H1 (cell line): ENCODE measurements around the gene OLR1. TPM values are rescaled to one million over a fixed set of nuclear protein-coding genes. Genes with fewer than 3 reads are reported as not detected.

ENCODE experiments used
- HDAC6 ChIP-seq: IDR thresholded peaks from one replicate; pipeline ENCODE4 v1.7.1; 2012; ENCODE audit warnings: low read depth, mild to moderate bottlenecking, inconsistent platforms, low read length, moderate library complexity
- POLR2AphosphoS5 ChIP-seq: IDR thresholded peaks from 2 replicates; pipeline ENCODE4 v1.6.1; 2011; ENCODE audit warnings: low read depth, low read length
- RFX5 ChIP-seq: IDR thresholded peaks from 2 replicates; pipeline ENCODE4 v1.6.1; 2011; ENCODE audit warnings: low read depth, low read length, improper control_type of control experiment, borderline replicate concordance
- TCF12 ChIP-seq: IDR thresholded peaks from 2 replicates; pipeline ENCODE4 v1.6.1; 2011; ENCODE audit warnings: low read depth, mild to moderate bottlenecking, low read length
- polyA plus RNA-seq, 7 experiments: library from polyadenylated mRNA; depleted of rRNA in 3 of 7; stranded (reverse) in 5 of 7; unstranded in 2 of 7; fragments of >200 nt in 5 of 7; fragments of 200-250 nt in 2 of 7; gene quantifications; 1 replicate in 5 of 7; 2 replicates in 1 of 7; 4 replicates in 1 of 7; pipeline versions ENCODE4 v1.2.1 to v1.2.3, GENCODE V29; 2011 to 2013; ENCODE audit warnings: missing spikeins in 2 of 7, mixed read lengths in 2 of 7
- total RNA-seq: library from RNA; stranded (reverse); fragmentation: NEBNext Ultra II Directional; extraction: Animal tissue kit (Norgen Biotek cat#: 25700); gene quantifications from 2 replicates; pipeline ENCODE4 v1.2.1, GENCODE V29; 2021

The OLR1 gene
- total and polyA plus RNA-seq, 2 of the 8 experiments (the other 6 are each of a cell fraction or from before 2014, with no cell fraction given) = not detected

- TF ChIP-seq HDAC6 (no peak), RFX5 (no peak), POLR2AphosphoS5 (no peak), TCF12 (no peak)
Observed at GRCh38 chr12:10111451-10111850, 60.5 kb downstream of the OLR1 start (continued).
